Neural progenitor cell (in vitro differentiated cells): ENCODE results near the gene TRIM14. TPM values are rescaled to one million over a fixed set of nuclear protein-coding genes. Genes with fewer than 3 reads are reported as not detected.

Source experiments
- DNase-seq: peaks from one replicate; pipeline ENCODE4 v3.0.0-alpha.2; 2016; ENCODE audit warnings: low spot score
- H2AFZ ChIP-seq: fragments of 200-600 bp; sonication (generic); replicated peaks from 2 replicates; pipeline ENCODE4 v1.6.1; 2016; ENCODE audit warnings: antibody characterized with exemption
- H3F3A ChIP-seq: fragments of 200-600 bp; sonication (generic); 2 replicates; pipeline ENCODE4 v1.6.1; 2016; ENCODE audit warnings: antibody characterized with exemption, low read depth
- H3K27ac ChIP-seq: fragments of 200-600 bp; sonication (generic); 2 replicates; pipeline ENCODE4 v1.5.1; 2016; ENCODE audit warnings: mild to moderate bottlenecking
- H3K27me3 ChIP-seq: fragments of 200-600 bp; sonication (generic); 2 replicates; pipeline ENCODE4 v1.6.1; 2016; ENCODE audit warnings: mild to moderate bottlenecking, moderate library complexity
- H3K36me3 ChIP-seq: fragments of 200-600 bp; sonication (generic); 2 replicates; pipeline ENCODE4 v1.5.1; 2016
- H3K4me1 ChIP-seq: fragments of 200-600 bp; sonication (generic); 2 replicates; pipeline ENCODE4 v1.6.1; 2016; ENCODE audit warnings: mixed run types
- H3K4me2 ChIP-seq: fragments of 200-600 bp; sonication (generic); 2 replicates; pipeline ENCODE4 v1.6.1; 2016
- H3K4me3 ChIP-seq: fragments of 200-600 bp; sonication (generic); 2 replicates; pipeline ENCODE4 v1.5.1; 2016
- H3K79me2 ChIP-seq: fragments of 200-600 bp; sonication (generic); 2 replicates; pipeline ENCODE4 v1.6.1; 2016; ENCODE audit warnings: low read depth
- H3K9ac ChIP-seq: fragments of 200-600 bp; sonication (generic); 2 replicates; pipeline ENCODE4 v1.6.1; 2016
- H3K9me3 ChIP-seq: fragments of 200-600 bp; sonication (generic); 2 replicates; pipeline ENCODE4 v1.5.1; 2016; ENCODE audit warnings: low read depth
- H4K20me1 ChIP-seq: fragments of 200-600 bp; sonication (generic); 2 replicates; pipeline ENCODE4 v1.6.1; 2016; ENCODE audit warnings: low read depth
- H3K27ac Mint-ChIP-seq: 3 replicates; pipeline ENCODE4 v1.8.0; 2021; ENCODE audit warnings: mixed read lengths
- H3K27me3 Mint-ChIP-seq: 2 replicates; pipeline ENCODE4 v1.8.0; 2022; ENCODE audit warnings: low read depth, mild to moderate bottlenecking, inconsistent platforms, moderate library complexity, mixed read lengths; ENCODE audit not compliant: insufficient read depth
- H3K36me3 Mint-ChIP-seq: 3 replicates; pipeline ENCODE4 v1.8.0; 2021; ENCODE audit warnings: mixed read lengths
- H3K4me1 Mint-ChIP-seq: 3 replicates; pipeline ENCODE4 v1.8.0; 2021; ENCODE audit warnings: mixed read lengths
- H3K4me3 Mint-ChIP-seq: 3 replicates; pipeline ENCODE4 v1.8.0; 2021; ENCODE audit warnings: mild to moderate bottlenecking, moderate library complexity, mixed read lengths
- H3K9me3 Mint-ChIP-seq: 3 replicates; pipeline ENCODE4 v1.8.0; 2020; ENCODE audit warnings: mixed read lengths
- CTCF ChIP-seq: fragments of 200-600 bp; sonication (generic); IDR thresholded peaks from 2 replicates; pipeline ENCODE4 v1.5.1; 2017; ENCODE audit warnings: antibody characterized with exemption, mild to moderate bottlenecking
- EZH2 ChIP-seq: fragments of 200-600 bp; sonication (generic); IDR thresholded peaks from 2 replicates; pipeline ENCODE4 v1.6.1; 2017; ENCODE audit warnings: antibody characterized with exemption, mild to moderate bottlenecking, moderate library complexity
- EZH2phosphoT487 ChIP-seq: fragments of 200-600 bp; sonication (generic); IDR thresholded peaks from 2 replicates; pipeline ENCODE4 v1.6.1; 2017; ENCODE audit warnings: antibody characterized with exemption
- total RNA-seq: library from RNA; depleted of rRNA; stranded (reverse); fragments of >200 nt; gene quantifications from 2 replicates; pipeline ENCODE4 v1.2.3, GENCODE V29; 2015; ENCODE audit warnings: low replicate concordance

Gene TRIM14
- total RNA-seq, 1 donor from 2014 or later, result 0.17 TPM

GRCh38 chr9:98039607-98040017 is 79.4 kb downstream of the TRIM14 start:
- Histone ChIP-seq H3K4me1 (no peaks in the 10 kb centered on the region), H3K4me3 (no peak overlapping the region), H3F3A (no peaks in the 10 kb centered on the region), H3K79me2 (no peaks in the 10 kb centered on the region), H2AFZ (no peak overlapping the region), H3K9me3 (no peaks in the 10 kb centered on the region), H3K27ac (no peak overlapping the region), H3K36me3 (no peaks in the 10 kb centered on the region), H3K9ac (no peak overlapping the region), H3K4me2 (no peak overlapping the region), H4K20me1 (no peaks in the 10 kb centered on the region), H3K27me3 (peaks cover 12% of the 10 kb centered on the region)
- H3K27ac Mint-ChIP-seq, result no peak overlapping the region
- peaks cover 8% of the 10 kb centered on the region for H3K27me3 Mint-ChIP-seq
- no peak for TF ChIP-seq EZH2phosphoT487
- TF ChIP-seq CTCF, result no peak
- TF ChIP-seq EZH2, result no peak
- H3K4me1 Mint-ChIP-seq, result peaks cover 12% of the 10 kb centered on the region
- no peak for DNase-seq
- no peaks in the 10 kb centered on the region for H3K9me3 Mint-ChIP-seq
- no peak overlapping the region for H3K4me3 Mint-ChIP-seq
- H3K36me3 Mint-ChIP-seq, result no peaks in the 10 kb centered on the region

- no peak overlapping the region for H2AFZ ChIP-seq
- no peaks in the 10 kb centered on the region for H3K36me3 ChIP-seq
- H3K4me3 ChIP-seq, result no peak overlapping the region
- H3K27ac ChIP-seq, result no peak overlapping the region
- Mint-ChIP-seq H3K9me3 (no peaks in the 10 kb centered on the region), H3K27ac (no peak overlapping the region), H3K36me3 (no peaks in the 10 kb centered on the region), H3K4me1 (peaks cover 12% of the 10 kb centered on the region), H3K27me3 (peaks cover 10% of the 10 kb centered on the region), H3K4me3 (no peak overlapping the region)
- H3K9ac ChIP-seq, result no peak overlapping the region
- no peaks in the 10 kb centered on the region for H4K20me1 ChIP-seq
- H3K9me3 ChIP-seq, result no peaks in the 10 kb centered on the region
- no peak overlapping the region for H3K4me2 ChIP-seq
- no peaks in the 10 kb centered on the region for H3K79me2 ChIP-seq
- no peaks in the 10 kb centered on the region for H3F3A ChIP-seq
- TF ChIP-seq CTCF (no peak), EZH2 (no peak), EZH2phosphoT487 (no peak)
- DNase-seq, result no peak
- H3K27me3 ChIP-seq, result peaks cover 12% of the 10 kb centered on the region
- H3K4me1 ChIP-seq, result no peaks in the 10 kb centered on the region
These were observed 80.1 kb downstream of the TRIM14 start for GRCh38 chr9:98038958-98039357.

GRCh38 chr9:98037357-98037756 is 81.7 kb downstream of the TRIM14 start:
- Histone ChIP-seq H3F3A (no peaks in the 10 kb centered on the region), H3K4me2 (no peak overlapping the region), H3K4me1 (no peaks in the 10 kb centered on the region), H3K27ac (no peak overlapping the region), H3K79me2 (no peaks in the 10 kb centered on the region), H3K9ac (no peak overlapping the region), H2AFZ (no peak overlapping the region), H3K27me3 (peaks cover 24% of the 10 kb centered on the region), H3K36me3 (no peaks in the 10 kb centered on the region), H3K9me3 (no peaks in the 10 kb centered on the region), H4K20me1 (no peaks in the 10 kb centered on the region), H3K4me3 (no peak overlapping the region)
- Mint-ChIP-seq H3K27ac (no peak overlapping the region), H3K36me3 (no peaks in the 10 kb centered on the region), H3K27me3 (peaks cover 6% of the 10 kb centered on the region), H3K4me1 (peaks cover 12% of the 10 kb centered on the region), H3K4me3 (no peak overlapping the region), H3K9me3 (no peaks in the 10 kb centered on the region)
- no peak for DNase-seq
- TF ChIP-seq EZH2phosphoT487, result no peak
- no peak for TF ChIP-seq CTCF
- TF ChIP-seq EZH2, result no peak
